ENCODE measurements around the gene BBX. TPM values are rescaled to one million over a fixed set of nuclear protein-coding genes. Genes with fewer than 3 reads are reported as not detected.
"Not testable (repeated sequence)": the region's sequence is repeated elsewhere in the genome, so short reads cannot be mapped to it uniquely, and the experiment has no call there.

BBX gene
- total RNA-seq, 1 donor from 2014 or later: 54.1 TPM

GRCh38 chr3:107689355-107689754, 166.6 kb downstream of the BBX start:
- H3K9me3 Mint-ChIP-seq (ENCODE audit: low read depth): no peaks in the 10 kb centered on the region

GRCh38 chr3:107690522-107691138, 167.9 kb downstream of the BBX start:
- H3K4me1 Mint-ChIP-seq (ENCODE audit: low read depth): peaks cover 6% of the 10 kb centered on the region
- no peaks in the 10 kb centered on the region for H3K36me3 Mint-ChIP-seq (ENCODE audit: insufficient read depth)
- H3K9me3 Mint-ChIP-seq (ENCODE audit: low read depth): no peaks in the 10 kb centered on the region
- TF ChIP-seq CTCF (IDR thresholded peaks at IDR 0.05; ENCODE audit: unreplicated experiment): peak; percentile 60
- no peak overlapping the region for H3K27ac Mint-ChIP-seq
- no peaks in the 10 kb centered on the region for H3K27me3 Mint-ChIP-seq
- DNase-seq (ENCODE audit: low spot score, unreplicated experiment): no peak
- H3K4me3 Mint-ChIP-seq (ENCODE audit: low read depth): no peak overlapping the region

More at GRCh38 chr3:107689355-107689754, 166.6 kb downstream of the BBX start:
- TF ChIP-seq CTCF (IDR thresholded peaks at IDR 0.05; ENCODE audit: unreplicated experiment): no peak
- DNase-seq (ENCODE audit: low spot score, unreplicated experiment): no peak
- no peak overlapping the region for H3K4me3 Mint-ChIP-seq (ENCODE audit: low read depth)
- no peak overlapping the region for H3K27ac Mint-ChIP-seq
- H3K27me3 Mint-ChIP-seq: no peaks in the 10 kb centered on the region
- H3K4me1 Mint-ChIP-seq (ENCODE audit: low read depth): peaks cover 14% of the 10 kb centered on the region
- no peaks in the 10 kb centered on the region for H3K36me3 Mint-ChIP-seq (ENCODE audit: insufficient read depth)

GRCh38 chr3:107691984-107692383, 169.2 kb downstream of the BBX start:
- not testable (repeated sequence) for DNase-seq (ENCODE audit: low spot score, unreplicated experiment); H3K4me1 Mint-ChIP-seq (ENCODE audit: low read depth); H3K9me3 Mint-ChIP-seq (ENCODE audit: low read depth); H3K27me3 Mint-ChIP-seq; H3K36me3 Mint-ChIP-seq (ENCODE audit: insufficient read depth); H3K4me3 Mint-ChIP-seq (ENCODE audit: low read depth); H3K27ac Mint-ChIP-seq

- not testable (repeated sequence) for H3K4me1 Mint-ChIP-seq (ENCODE audit: low read depth); H3K27ac Mint-ChIP-seq; H3K9me3 Mint-ChIP-seq (ENCODE audit: low read depth); H3K36me3 Mint-ChIP-seq (ENCODE audit: insufficient read depth); DNase-seq (ENCODE audit: low spot score, unreplicated experiment); H3K27me3 Mint-ChIP-seq
- peak overlapping the region; percentile 69 for H3K4me3 Mint-ChIP-seq (ENCODE audit: low read depth)
These were observed 174.6 kb downstream of the BBX start for GRCh38 chr3:107697348-107697747.

- H3K27me3 Mint-ChIP-seq; DNase-seq (ENCODE audit: low spot score, unreplicated experiment); H3K4me1 Mint-ChIP-seq (ENCODE audit: low read depth); H3K9me3 Mint-ChIP-seq (ENCODE audit: low read depth); H3K36me3 Mint-ChIP-seq (ENCODE audit: insufficient read depth): not testable (repeated sequence)
- Mint-ChIP-seq H3K27ac (peak overlapping the region; percentile 89), H3K4me3 (ENCODE audit: low read depth) (peak overlapping the region; percentile 69)
These were observed 175.1 kb downstream of the BBX start for GRCh38 chr3:107697855-107698254.

GRCh38 chr3:107699682-107700081, 176.9 kb downstream of the BBX start:
- DNase-seq (ENCODE audit: low spot score, unreplicated experiment): no peak
- H3K27ac Mint-ChIP-seq: no peak overlapping the region
- peaks cover 8% of the 10 kb centered on the region for H3K9me3 Mint-ChIP-seq (ENCODE audit: low read depth)
- peaks cover 7% of the 10 kb centered on the region for H3K4me1 Mint-ChIP-seq (ENCODE audit: low read depth)
- H3K27me3 Mint-ChIP-seq: no peaks in the 10 kb centered on the region
- TF ChIP-seq CTCF (IDR thresholded peaks at IDR 0.05; ENCODE audit: unreplicated experiment): no peak
- H3K4me3 Mint-ChIP-seq (ENCODE audit: low read depth): no peak overlapping the region
- peaks cover 4% of the 10 kb centered on the region for H3K36me3 Mint-ChIP-seq (ENCODE audit: insufficient read depth)

GRCh38 chr3:107701299-107701698, 178.5 kb downstream of the BBX start:
- no peaks in the 10 kb centered on the region for H3K27me3 Mint-ChIP-seq
- peaks cover 8% of the 10 kb centered on the region for H3K4me1 Mint-ChIP-seq (ENCODE audit: low read depth)
- H3K9me3 Mint-ChIP-seq (ENCODE audit: low read depth): peaks cover 3% of the 10 kb centered on the region
- no peak overlapping the region for H3K27ac Mint-ChIP-seq
- peaks cover 4% of the 10 kb centered on the region for H3K36me3 Mint-ChIP-seq (ENCODE audit: insufficient read depth)
- TF ChIP-seq CTCF (IDR thresholded peaks at IDR 0.05; ENCODE audit: unreplicated experiment): no peak
- DNase-seq (ENCODE audit: low spot score, unreplicated experiment): no peak
- H3K4me3 Mint-ChIP-seq (ENCODE audit: low read depth): no peak overlapping the region
